Measurements from ENCODE around the gene KRT37.
"Not testable (repeated sequence)": the region's sequence is repeated elsewhere in the genome, so short reads cannot be mapped to it uniquely, and the experiment has no call there.

KRT37 gene

GRCh38 chr17:41428591-41429291 is 4.4 kb upstream of the KRT37 start:
- H3K4me3 ChIP-seq (ENCODE audit: low read depth, low read length): no peak overlapping the region
- no peak for DNase-seq (ENCODE audit: low read depth)
- TF ChIP-seq CTCF (IDR thresholded peaks at IDR 0.05; ENCODE audit: insufficient read depth, low read depth, low read length, missing control alignments): no peak

- DNase-seq (ENCODE audit: low read depth): not testable (repeated sequence)
Measured at GRCh38 chr17:41422586-41422985, 1.8 kb downstream of the KRT37 start.

GRCh38 chr17:41421617-41422016 is 2.8 kb downstream of the KRT37 start:
- no peak for TF ChIP-seq CTCF (IDR thresholded peaks at IDR 0.05; ENCODE audit: insufficient read depth, low read depth, low read length, missing control alignments)
- DNase-seq (ENCODE audit: low read depth): no peak
- H3K4me3 ChIP-seq (ENCODE audit: low read depth, low read length): no peak overlapping the region

More at GRCh38 chr17:41422586-41422985, 1.8 kb downstream of the KRT37 start:
- not testable (repeated sequence) for H3K4me3 ChIP-seq (ENCODE audit: low read depth, low read length)

DNA sequence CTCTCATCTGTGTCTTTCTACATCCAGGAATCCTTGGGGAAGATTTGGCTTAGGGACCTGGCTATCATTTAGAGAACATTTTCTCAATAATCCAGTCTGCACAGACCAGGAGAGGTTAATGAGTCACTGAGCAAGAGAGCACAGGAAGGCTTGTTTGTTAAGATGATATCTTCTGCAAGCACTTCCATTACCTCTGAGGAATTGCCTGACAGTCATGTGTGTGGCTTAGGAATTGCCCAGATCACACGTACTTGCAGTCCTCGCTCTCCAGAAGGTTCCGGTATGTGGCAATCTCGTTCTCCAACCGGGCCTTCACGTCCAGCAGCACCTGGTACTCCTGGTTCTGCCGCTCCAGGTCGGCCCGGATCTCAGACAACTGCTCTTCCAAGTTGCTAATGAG is 3.3 kb downstream of the KRT37 start:
- no peak for TF ChIP-seq CTCF (IDR thresholded peaks at IDR 0.05; ENCODE audit: insufficient read depth, low read depth, low read length, missing control alignments)
- no peak overlapping the region for H3K4me3 ChIP-seq (ENCODE audit: low read depth, low read length)
- DNase-seq (ENCODE audit: low read depth): no peak

- no peak overlapping the region for H3K4me3 ChIP-seq (ENCODE audit: low read depth, low read length)
- DNase-seq (ENCODE audit: low read depth): no peak
- TF ChIP-seq CTCF (IDR thresholded peaks at IDR 0.05; ENCODE audit: insufficient read depth, low read depth, low read length, missing control alignments): no peak
Measured at GRCh38 chr17:41420134-41420533, 4.3 kb downstream of the KRT37 start.

- no peak for DNase-seq (ENCODE audit: low read depth)
- H3K4me3 ChIP-seq (ENCODE audit: low read depth, low read length): no peak overlapping the region
- no peak for TF ChIP-seq CTCF (IDR thresholded peaks at IDR 0.05; ENCODE audit: insufficient read depth, low read depth, low read length, missing control alignments)
Measured at GRCh38 chr17:41419716-41420115, 4.7 kb downstream of the KRT37 start.

DNA sequence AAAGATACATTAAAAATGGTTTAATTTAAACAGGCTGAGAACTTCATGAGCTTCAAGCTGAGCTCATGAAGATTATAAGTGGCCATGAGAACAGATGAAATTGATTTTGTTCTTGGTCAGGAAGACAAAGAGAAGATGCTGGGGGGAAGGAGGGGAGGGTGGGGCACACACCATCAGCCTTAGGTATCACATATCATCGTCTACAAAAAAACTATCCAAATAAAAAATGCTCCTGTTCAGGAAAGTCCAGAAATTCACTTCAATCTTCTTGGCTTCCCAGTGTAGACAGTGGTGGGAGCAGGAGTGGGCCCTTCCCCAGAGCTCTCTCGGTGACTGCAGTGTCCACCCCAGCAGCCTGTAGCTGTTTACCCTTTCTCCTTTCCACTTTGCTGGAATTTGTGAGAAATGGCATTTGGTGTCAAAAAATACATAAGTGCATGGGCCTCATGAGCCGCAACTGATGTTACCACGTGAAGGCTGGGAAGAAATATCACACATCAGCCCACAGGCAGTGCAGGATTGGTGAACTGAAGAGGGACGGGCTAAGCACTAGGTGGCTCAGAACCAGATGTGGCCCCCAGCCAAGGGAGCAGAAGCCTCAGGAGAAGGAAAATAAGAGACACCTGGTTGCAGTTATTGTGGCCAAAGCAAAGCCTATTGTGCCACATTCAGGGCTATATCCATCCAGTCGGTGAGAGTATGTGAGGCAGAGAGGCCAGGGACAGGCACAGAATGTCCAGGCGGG is 6.1 kb downstream of the KRT37 start:
- H3K4me3 ChIP-seq (ENCODE audit: low read depth, low read length): no peak overlapping the region
- TF ChIP-seq CTCF (IDR thresholded peaks at IDR 0.05; ENCODE audit: insufficient read depth, low read depth, low read length, missing control alignments): no peak
- no peak for DNase-seq (ENCODE audit: low read depth)
